ENCODE results near the gene PTPRG. TPM values are rescaled to one million over a fixed set of nuclear protein-coding genes. Genes with fewer than 3 reads are reported as not detected.

The PTPRG gene
- total and polyA plus RNA-seq, 3 experiments from 2014 or later = not detected

DNA sequence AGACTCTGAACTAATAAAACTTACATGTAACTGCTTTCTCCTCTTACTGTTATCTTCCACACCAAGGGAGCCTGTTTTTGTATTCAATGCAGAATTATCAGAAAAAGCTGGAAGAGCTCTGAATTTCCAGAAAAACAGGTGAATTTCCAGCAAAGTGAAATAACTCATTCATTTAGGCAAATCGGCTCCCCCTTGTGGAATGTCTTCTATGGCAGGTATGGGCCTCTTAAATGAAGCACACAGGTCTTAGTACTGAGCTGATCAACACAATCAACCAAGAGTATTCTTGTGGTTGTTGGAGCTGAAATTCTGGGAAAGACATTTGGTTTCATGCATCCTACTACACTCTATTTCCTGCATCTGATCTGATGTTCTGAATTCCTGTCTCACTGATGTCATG, 31.0 kb upstream of the PTPRG start:
- no peaks in the 10 kb centered on the region for H3K4me1 Mint-ChIP-seq
- DNase-seq = no peak
- H3K36me3 Mint-ChIP-seq = no peaks in the 10 kb centered on the region
- no peaks in the 10 kb centered on the region for H3K36me3 ChIP-seq (ENCODE audit: insufficient read depth, low read length)
- H3K27ac ChIP-seq (ENCODE audit: low read depth, low read length) = no peak overlapping the region
- no peak overlapping the region for H3K4me3 Mint-ChIP-seq
- H3K9me3 ChIP-seq (ENCODE audit: low read length) = no peaks in the 10 kb centered on the region
- peaks cover 0 to 3% (median 0%) of the 10 kb centered on the region in 5 donors for H3K9me3 Mint-ChIP-seq
- ChIA-PET POLR2A (no interaction called here), CTCF (no interaction called here)
- no peak overlapping the region for H3K27ac Mint-ChIP-seq
- H3K4me3 ChIP-seq (ENCODE audit: low read length) = no peak overlapping the region
- H3K27me3 Mint-ChIP-seq = no peaks in the 10 kb centered on the region
- no peaks in the 10 kb centered on the region for H3K4me1 ChIP-seq (ENCODE audit: insufficient read depth, low read length)
- no peaks in the 10 kb centered on the region for H3K27me3 ChIP-seq (ENCODE audit: insufficient read depth, low read length, poor library complexity, severe bottlenecking)

DNA sequence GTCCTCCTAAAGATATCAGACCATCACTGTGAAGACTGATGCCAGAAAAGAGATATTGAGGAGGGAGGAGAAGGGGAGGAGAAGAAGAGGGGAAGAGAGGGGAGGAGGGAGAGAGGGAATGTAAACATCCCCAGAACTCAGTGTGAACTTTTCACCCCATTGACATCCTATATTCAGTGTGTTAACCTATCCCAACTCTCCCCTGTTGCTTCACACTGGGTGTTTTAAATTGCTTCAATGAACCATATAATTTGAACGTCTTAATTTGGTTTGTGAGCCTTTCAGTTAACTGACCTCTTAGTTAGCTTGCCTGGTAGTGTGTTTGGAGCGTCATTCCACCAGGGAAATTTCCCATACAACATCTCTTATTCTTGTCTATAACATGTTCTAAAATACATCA, 29.8 kb upstream of the PTPRG start:
- Histone ChIP-seq H3K4me1 (ENCODE audit: insufficient read depth, low read length) (no peaks in the 10 kb centered on the region), H3K9me3 (ENCODE audit: low read length) (no peaks in the 10 kb centered on the region), H3K27me3 (ENCODE audit: insufficient read depth, low read length, poor library complexity, severe bottlenecking) (no peaks in the 10 kb centered on the region), H3K4me3 (ENCODE audit: low read length) (no peak overlapping the region), H3K36me3 (ENCODE audit: insufficient read depth, low read length) (no peaks in the 10 kb centered on the region), H3K27ac (ENCODE audit: low read depth, low read length) (no peak overlapping the region)
- Mint-ChIP-seq H3K9me3 (peaks cover 0 to 3% (median 0%) of the 10 kb centered on the region in 5 donors), H3K27me3 (no peaks in the 10 kb centered on the region), H3K4me1 (no peaks in the 10 kb centered on the region), H3K4me3 (no peak overlapping the region), H3K27ac (no peak overlapping the region), H3K36me3 (no peaks in the 10 kb centered on the region)
- no peak for DNase-seq
- CTCF ChIA-PET = no interaction called here
- POLR2A ChIA-PET = no interaction called here

DNA sequence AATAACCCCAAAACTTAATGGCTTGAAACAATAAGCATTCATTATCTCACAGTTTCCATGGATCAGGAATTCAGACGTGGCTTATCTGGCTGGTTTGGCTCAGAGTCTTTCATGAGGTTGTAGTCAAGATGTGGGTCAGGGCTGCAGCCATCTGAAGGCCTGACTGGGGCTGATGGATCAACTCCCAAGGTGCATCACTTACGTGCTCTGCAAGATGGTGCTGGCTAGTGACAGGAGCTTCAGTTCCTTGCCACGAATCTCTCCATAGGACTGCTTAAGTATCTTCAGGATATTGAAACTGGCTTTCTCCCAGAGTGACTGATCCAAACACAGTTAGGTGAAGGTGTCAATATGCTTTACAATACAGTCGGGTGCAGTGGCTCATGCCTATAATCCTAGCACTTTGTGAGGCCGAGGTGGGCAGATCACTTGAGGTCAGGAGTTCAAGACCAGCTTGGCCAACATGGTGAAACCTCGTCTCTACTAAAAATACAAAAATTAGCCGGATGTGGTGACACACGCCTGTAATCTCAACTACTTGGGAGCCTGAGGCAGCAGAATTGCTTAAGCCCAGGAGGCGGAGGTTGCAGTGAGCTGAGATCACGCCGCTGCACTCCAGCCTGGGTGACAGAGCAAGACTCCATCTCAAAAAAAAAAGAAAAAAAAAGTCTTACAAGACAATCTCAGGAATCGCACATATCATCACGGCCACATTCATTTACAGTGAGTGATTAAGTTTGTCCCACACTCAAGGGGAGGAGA, 28.5 kb upstream of the PTPRG start:
- CTCF ChIA-PET = no interaction called here
- Histone ChIP-seq H3K27ac (ENCODE audit: low read depth, low read length) (no peak overlapping the region), H3K4me1 (ENCODE audit: insufficient read depth, low read length) (no peaks in the 10 kb centered on the region), H3K36me3 (ENCODE audit: insufficient read depth, low read length) (no peaks in the 10 kb centered on the region), H3K27me3 (ENCODE audit: insufficient read depth, low read length, poor library complexity, severe bottlenecking) (no peaks in the 10 kb centered on the region), H3K4me3 (ENCODE audit: low read length) (no peak overlapping the region), H3K9me3 (ENCODE audit: low read length) (no peaks in the 10 kb centered on the region)
- H3K27me3 Mint-ChIP-seq = no peaks in the 10 kb centered on the region
- no peak overlapping the region for H3K4me3 Mint-ChIP-seq
- H3K36me3 Mint-ChIP-seq = no peaks in the 10 kb centered on the region
- POLR2A ChIA-PET = no interaction called here
- peaks cover 0 to 3% (median 0%) of the 10 kb centered on the region in 5 donors for H3K9me3 Mint-ChIP-seq
- DNase-seq = no peak
- H3K27ac Mint-ChIP-seq = no peak overlapping the region
- H3K4me1 Mint-ChIP-seq = no peaks in the 10 kb centered on the region

DNA sequence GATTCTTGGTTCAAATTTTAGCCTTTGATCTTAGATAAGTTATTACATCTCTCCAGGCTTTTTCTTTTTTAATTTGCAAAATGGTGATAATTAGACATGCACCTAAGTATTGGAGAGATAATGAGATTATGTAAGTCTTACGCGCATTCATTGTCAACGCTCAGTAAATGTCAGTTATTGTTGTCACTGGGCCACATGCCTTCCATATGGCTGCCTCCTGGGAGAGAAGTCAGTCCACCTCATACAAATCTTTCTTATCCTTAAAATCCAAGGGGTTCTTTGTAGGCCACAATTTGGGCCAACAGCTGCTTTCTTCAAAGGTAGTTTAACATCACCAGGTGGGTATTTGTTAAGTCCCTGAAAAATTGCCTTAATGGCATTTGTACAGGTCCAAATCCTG, 25.5 kb upstream of the PTPRG start:
- no peak overlapping the region for H3K4me3 ChIP-seq (ENCODE audit: low read length)
- CTCF ChIA-PET = no interaction called here
- Mint-ChIP-seq H3K36me3 (no peaks in the 10 kb centered on the region), H3K27ac (no peak overlapping the region), H3K4me1 (no peaks in the 10 kb centered on the region), H3K27me3 (no peaks in the 10 kb centered on the region), H3K9me3 (peaks cover 0 to 5% (median 0%) of the 10 kb centered on the region in 5 donors), H3K4me3 (no peak overlapping the region)
- POLR2A ChIA-PET = no interaction called here
- DNase-seq = no peak
- H3K27me3 ChIP-seq (ENCODE audit: insufficient read depth, low read length, poor library complexity, severe bottlenecking) = no peaks in the 10 kb centered on the region
- H3K27ac ChIP-seq (ENCODE audit: low read depth, low read length) = no peak overlapping the region
- H3K36me3 ChIP-seq (ENCODE audit: insufficient read depth, low read length) = no peaks in the 10 kb centered on the region
- no peaks in the 10 kb centered on the region for H3K9me3 ChIP-seq (ENCODE audit: low read length)
- no peaks in the 10 kb centered on the region for H3K4me1 ChIP-seq (ENCODE audit: insufficient read depth, low read length)

DNA sequence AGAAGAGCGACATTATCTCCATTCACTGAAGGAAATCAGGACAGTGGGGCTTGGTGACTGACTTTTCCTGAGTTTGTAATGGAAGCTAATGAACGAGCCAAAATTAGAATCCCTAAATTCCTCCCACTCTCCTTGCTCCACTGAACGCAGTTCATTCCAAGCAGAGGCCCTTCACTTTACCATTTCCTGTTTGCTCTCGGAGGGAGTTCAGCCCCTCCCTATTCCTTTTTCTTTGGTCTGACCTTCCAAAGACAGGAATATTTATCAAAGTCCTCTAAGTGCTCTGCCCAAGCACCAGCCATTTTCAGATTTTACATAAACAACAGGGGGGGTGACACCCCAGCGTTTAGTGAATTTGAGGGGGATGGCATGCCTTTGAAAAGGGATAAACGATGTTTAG, 24.0 kb upstream of the PTPRG start:
- no peak overlapping the region for H3K27ac Mint-ChIP-seq
- Histone ChIP-seq H3K27me3 (ENCODE audit: insufficient read depth, low read length, poor library complexity, severe bottlenecking) (no peaks in the 10 kb centered on the region), H3K4me1 (ENCODE audit: insufficient read depth, low read length) (no peaks in the 10 kb centered on the region), H3K4me3 (ENCODE audit: low read length) (no peak overlapping the region), H3K36me3 (ENCODE audit: insufficient read depth, low read length) (no peaks in the 10 kb centered on the region), H3K9me3 (ENCODE audit: low read length) (no peaks in the 10 kb centered on the region), H3K27ac (ENCODE audit: low read depth, low read length) (no peak overlapping the region)
- DNase-seq = no peak
- ChIA-PET CTCF (no interaction called here), POLR2A (no interaction called here)
- H3K36me3 Mint-ChIP-seq = no peaks in the 10 kb centered on the region
- no peak overlapping the region for H3K4me3 Mint-ChIP-seq
- peaks cover 0 to 2% of the 10 kb centered on the region in 2 donors for H3K27me3 Mint-ChIP-seq
- no peaks in the 10 kb centered on the region for H3K4me1 Mint-ChIP-seq
- H3K9me3 Mint-ChIP-seq = peaks cover 0 to 5% (median 3%) of the 10 kb centered on the region in 5 donors

DNA sequence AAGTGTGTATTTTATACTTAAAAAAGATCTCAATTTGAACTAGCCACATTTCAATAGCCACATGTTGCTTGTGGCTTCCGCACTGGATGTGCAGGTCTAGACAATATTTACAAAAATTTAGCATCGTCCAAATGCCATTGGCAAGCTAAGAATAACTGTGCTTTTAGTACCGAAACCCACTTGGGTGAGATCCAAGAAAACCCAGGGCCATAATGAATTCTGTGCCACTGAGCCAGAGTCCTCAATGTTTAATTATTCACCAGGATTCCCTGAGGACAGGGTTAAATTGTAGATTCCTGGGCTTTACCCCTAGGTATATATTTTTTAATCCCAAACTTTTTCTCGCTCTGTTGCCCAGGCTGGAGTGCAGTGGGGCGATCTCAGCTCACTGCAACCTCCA, 22.9 kb upstream of the PTPRG start:
- no peak overlapping the region for H3K4me3 ChIP-seq (ENCODE audit: low read length)
- Mint-ChIP-seq H3K36me3 (no peaks in the 10 kb centered on the region), H3K27me3 (peaks cover 0 to 2% of the 10 kb centered on the region in 2 donors), H3K27ac (no peak overlapping the region), H3K4me3 (no peak overlapping the region), H3K9me3 (peaks cover 0 to 8% (median 3%) of the 10 kb centered on the region in 5 donors), H3K4me1 (no peaks in the 10 kb centered on the region)
- no peaks in the 10 kb centered on the region for H3K27me3 ChIP-seq (ENCODE audit: insufficient read depth, low read length, poor library complexity, severe bottlenecking)
- no peak overlapping the region for H3K27ac ChIP-seq (ENCODE audit: low read depth, low read length)
- DNase-seq = no peak
- ChIA-PET POLR2A (no interaction called here), CTCF (no interaction called here)
- H3K4me1 ChIP-seq (ENCODE audit: insufficient read depth, low read length) = no peaks in the 10 kb centered on the region
- H3K36me3 ChIP-seq (ENCODE audit: insufficient read depth, low read length) = no peaks in the 10 kb centered on the region
- no peaks in the 10 kb centered on the region for H3K9me3 ChIP-seq (ENCODE audit: low read length)

DNA sequence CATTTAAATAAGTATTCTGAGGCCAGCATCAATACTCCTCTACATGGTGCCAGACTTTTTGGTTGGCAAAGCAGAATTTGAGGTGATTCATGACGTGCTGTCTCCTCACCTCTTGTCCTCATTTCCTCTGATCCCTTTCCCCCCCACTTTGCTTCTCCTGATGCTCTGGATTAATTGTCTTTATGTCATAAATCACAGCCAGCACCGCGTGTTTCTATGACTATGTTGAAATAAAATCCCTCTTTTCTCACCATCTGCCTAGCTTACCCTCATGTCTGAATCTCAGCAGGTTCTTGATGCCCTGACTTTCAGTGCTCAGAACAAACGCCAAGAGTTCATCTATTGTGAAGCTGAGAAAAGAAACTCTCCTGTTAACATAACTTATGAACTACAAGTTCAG, 19.7 kb upstream of the PTPRG start:
- POLR2A ChIA-PET = no interaction called here

DNA sequence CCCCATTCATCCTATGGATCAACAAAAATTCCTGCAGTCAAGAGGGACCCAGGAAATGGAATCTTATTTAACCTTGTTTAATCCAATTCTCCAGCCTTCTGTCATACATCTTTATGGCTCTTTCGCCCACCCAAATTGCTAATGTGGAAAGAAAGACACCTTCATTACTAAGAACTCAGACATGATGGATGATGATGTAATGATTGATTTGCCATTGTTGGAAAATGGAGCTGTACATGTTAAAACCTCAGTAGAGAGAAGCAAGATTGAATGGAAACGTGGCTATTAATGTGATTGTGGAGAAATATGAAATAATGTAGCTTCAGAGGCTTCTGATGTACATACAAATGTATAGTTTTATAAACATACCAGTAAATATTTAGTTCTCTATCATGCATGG, 15.7 kb upstream of the PTPRG start:
- POLR2A ChIA-PET = no interaction called here
- H3K27ac ChIP-seq (ENCODE audit: low read depth, low read length) = no peak overlapping the region
- H3K4me1 ChIP-seq (ENCODE audit: insufficient read depth, low read length) = no peaks in the 10 kb centered on the region
- H3K4me3 Mint-ChIP-seq = no peak overlapping the region
- H3K9me3 Mint-ChIP-seq = peaks cover 0 to 6% (median 2%) of the 10 kb centered on the region in 5 donors
- H3K4me3 ChIP-seq (ENCODE audit: low read length) = no peak overlapping the region
- no peak overlapping the region for H3K27ac Mint-ChIP-seq
- H3K9me3 ChIP-seq (ENCODE audit: low read length) = no peaks in the 10 kb centered on the region
- no peaks in the 10 kb centered on the region for H3K36me3 ChIP-seq (ENCODE audit: insufficient read depth, low read length)
- CTCF ChIA-PET = no interaction called here
- no peaks in the 10 kb centered on the region for H3K36me3 Mint-ChIP-seq
- no peaks in the 10 kb centered on the region for H3K4me1 Mint-ChIP-seq
- no peaks in the 10 kb centered on the region for H3K27me3 ChIP-seq (ENCODE audit: insufficient read depth, low read length, poor library complexity, severe bottlenecking)
- H3K27me3 Mint-ChIP-seq = peaks cover 0 to 4% of the 10 kb centered on the region in 2 donors
- DNase-seq = no peak

More for the DNA sequence above, 19.7 kb upstream of the PTPRG start:
- Histone ChIP-seq H3K36me3 (ENCODE audit: insufficient read depth, low read length) (no peaks in the 10 kb centered on the region), H3K4me1 (ENCODE audit: insufficient read depth, low read length) (no peaks in the 10 kb centered on the region), H3K27ac (ENCODE audit: low read depth, low read length) (no peak overlapping the region), H3K9me3 (ENCODE audit: low read length) (no peaks in the 10 kb centered on the region), H3K27me3 (ENCODE audit: insufficient read depth, low read length, poor library complexity, severe bottlenecking) (no peaks in the 10 kb centered on the region), H3K4me3 (ENCODE audit: low read length) (no peak overlapping the region)
- Mint-ChIP-seq H3K27me3 (peaks cover 0 to 4% of the 10 kb centered on the region in 2 donors), H3K4me1 (no peaks in the 10 kb centered on the region), H3K27ac (no peak overlapping the region), H3K4me3 (no peak overlapping the region), H3K9me3 (peaks cover 0 to 8% (median 3%) of the 10 kb centered on the region in 5 donors), H3K36me3 (no peaks in the 10 kb centered on the region)
- DNase-seq = no peak
- CTCF ChIA-PET = no interaction called here

Data from CD8-positive, alpha-beta memory T cell (primary cell).